Left cardiac atrium (tissue), 4 donors: ENCODE results near the gene DISP1. TPM values are rescaled to one million over a fixed set of nuclear protein-coding genes. Genes with fewer than 3 reads are reported as not detected.

Source experiments
- ATAC-seq, 2 donors: fragments of 200-7000 bp; cut with Tn5 transposase; one replicate each; pipeline ENCODE4 v1.9.1; 2020; ENCODE audit warnings: mild to moderate bottlenecking in 2 of 2, moderate library complexity in 2 of 2
- DNase-seq: peaks from one replicate; pipeline ENCODE4 v3.0.0-alpha.2; 2020
- intact Hi-C, 2 donors: fragments of 100-400 bp; cut with DNase I; formaldehyde crosslinking; loops; one replicate each; pipeline versions ENCODE4 v1.14.1 to v1.15.1; 2022 to 2023
- long read RNA-seq: library from polyadenylated mRNA; unstranded; transcript quantifications from one replicate; pipeline ENCODE4 v2.0.0, GENCODE V29; 2021
- total RNA-seq, 2 donors: library from RNA; stranded (reverse); fragmentation: NEBNext Ultra II Directional; extraction: Animal tissue kit (Norgen Biotek cat#: 25700); gene quantifications; one replicate each; pipeline ENCODE4 v1.2.1, GENCODE V29; 2021
- donor health status: DM: no; HTN: yes; CAD: no.
- donor health status: DM: no; HTN: yes; CAD: no; lungs with severe emphysema.
- donor health status: DM: yes; HTN: yes; CAD: no.
- donor health status: Dilated cardiomyopathy.

Gene DISP1
- total RNA-seq = 1 to 10 TPM; 4.2 to 8.0 TPM
- long read RNA-seq, partial matches to known transcripts = 0 of 2 reads
- long read RNA-seq, other reads (novel, unspliced or antisense) = 2 of 2 reads

DNA sequence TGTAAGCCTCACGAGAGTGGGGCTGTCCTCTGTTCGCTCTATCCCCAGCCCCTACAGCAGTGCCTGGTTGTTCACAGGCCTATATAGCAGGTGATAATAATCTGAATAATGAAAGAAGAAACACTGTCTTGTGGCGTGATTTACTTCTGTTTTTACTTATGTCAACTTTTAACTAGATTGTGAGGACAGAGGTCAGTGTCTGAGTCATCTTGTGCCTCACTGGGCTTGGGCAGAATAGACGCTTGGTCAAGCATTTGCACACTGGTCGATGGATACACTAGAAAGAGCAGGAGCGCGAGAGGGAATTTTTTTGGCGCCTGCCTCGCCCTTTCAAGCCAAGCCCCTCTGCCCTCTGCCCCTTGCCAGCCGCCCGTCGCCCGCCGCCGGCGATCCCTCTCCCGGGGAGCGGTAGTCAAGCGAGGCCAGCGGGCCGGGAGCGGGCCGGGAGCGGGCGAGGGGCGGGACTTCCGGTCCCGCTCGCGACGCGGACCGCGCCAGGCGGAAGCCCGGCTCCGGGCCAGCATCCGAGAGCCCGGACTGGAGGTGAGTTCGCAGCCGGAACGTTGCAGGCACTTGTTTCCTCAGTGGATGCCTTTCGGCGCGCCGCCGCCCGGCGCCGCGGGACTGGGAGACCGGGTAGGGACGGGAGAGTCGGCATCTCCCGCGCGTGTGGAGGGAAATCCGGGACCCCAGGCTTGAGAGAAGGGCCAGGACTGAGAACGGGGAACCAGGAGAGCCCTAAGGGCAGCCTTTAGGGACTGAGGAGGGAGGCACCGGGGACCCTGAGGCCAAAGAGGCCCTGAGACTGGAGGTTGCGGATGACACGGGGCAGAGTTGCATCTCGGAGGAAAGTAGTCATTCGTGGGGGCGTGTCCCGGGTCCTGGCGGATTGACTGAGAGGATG, at the start of gene DISP1:
TSS of gene DISP1 (plus strand) at position 504 of the 904 bp plus-strand sequence. CDS start 127,785 bp downstream, outside the sequence.
- DNase-seq (peak; percentile 89), ATAC-seq (peak; percentile 97 to 98)
- intact Hi-C loops = loop anchor here in 1 of 2 donors (5.0 kb wide), 1 partner anchor 268 kb away; no protein-coding TSS in a partner anchor

GRCh38 chr1:222767152-222767571, 47.7 kb upstream of the DISP1 start:
- no peak for ATAC-seq
- intact Hi-C loops = no loop called here
- DNase-seq = no peak

DNA sequence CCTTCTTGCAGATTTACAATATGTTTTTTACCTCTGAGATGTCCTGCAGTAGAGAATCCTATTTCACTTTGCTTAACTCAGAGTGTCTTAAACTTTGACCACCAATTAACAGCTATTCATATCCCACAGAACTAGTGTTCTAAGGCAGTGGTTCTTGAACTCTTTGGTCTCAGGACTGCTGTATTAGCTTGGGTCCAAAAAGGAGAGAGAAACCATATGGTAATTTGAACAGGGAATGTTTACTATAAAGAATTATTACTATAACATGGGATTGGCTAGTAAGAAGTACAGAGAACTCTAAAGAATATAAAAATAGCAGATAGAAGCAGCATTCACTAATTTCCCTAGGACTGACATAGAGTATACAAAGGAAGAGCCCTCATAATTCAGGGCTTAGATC, 46.2 kb upstream of the DISP1 start:
- DNase-seq = no peak
- intact Hi-C loops = no loop called here
- ATAC-seq = no peak

GRCh38 chr1:222769181-222769580, 45.7 kb upstream of the DISP1 start:
- ATAC-seq = no peak
- intact Hi-C loops = no loop called here
- DNase-seq = no peak

DNA sequence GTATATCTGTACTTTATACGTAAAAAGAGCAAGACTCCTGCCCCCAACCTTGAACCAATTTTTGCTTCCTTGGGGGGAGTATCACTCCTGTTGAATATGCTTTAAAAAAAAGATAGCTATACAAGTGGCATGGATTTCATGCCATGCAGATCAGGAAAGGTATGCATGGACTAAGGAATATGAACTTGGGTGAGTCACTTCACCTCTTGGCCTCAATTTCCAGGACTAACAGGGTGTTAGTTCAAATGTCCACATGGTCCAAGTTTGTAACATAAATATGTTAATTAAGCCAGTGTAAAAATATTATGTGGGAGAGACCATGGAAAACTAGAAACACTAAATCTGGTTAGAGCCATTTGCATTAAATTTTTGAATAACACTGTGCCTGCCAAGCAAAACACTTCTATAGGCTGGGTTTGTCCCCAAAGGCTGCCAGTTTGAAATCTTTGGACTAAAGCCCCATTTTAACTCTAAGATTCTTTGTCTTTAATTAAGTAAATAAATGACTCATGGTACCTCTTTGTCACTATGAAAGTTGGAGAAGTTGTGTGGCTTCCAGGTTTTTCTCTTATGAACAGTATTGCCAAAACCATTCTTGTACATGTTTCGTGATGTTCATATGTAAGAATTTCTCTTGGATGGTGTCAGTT, 44.7 kb upstream of the DISP1 start:
- DNase-seq = no peak
- no peak for ATAC-seq
- intact Hi-C loops = no loop called here

- DNase-seq (no peak), ATAC-seq (peak; percentile 53 to 69)
- intact Hi-C loops = no loop called here
Measured at GRCh38 chr1:222772996-222773379, 41.9 kb upstream of the DISP1 start.

- ATAC-seq (no peak), DNase-seq (no peak)
- intact Hi-C loops = no loop called here
Measured at GRCh38 chr1:222777463-222777862, 37.4 kb upstream of the DISP1 start.

GRCh38 chr1:222777977-222778376, 36.9 kb upstream of the DISP1 start:
- ATAC-seq = no peak
- intact Hi-C loops = no loop called here
- no peak for DNase-seq

GRCh38 chr1:222781251-222781650, 33.6 kb upstream of the DISP1 start:
- DNase-seq = no peak

GRCh38 chr1:222783051-222783450, 31.8 kb upstream of the DISP1 start:
- intact Hi-C loops = no loop called here
- DNase-seq (no peak), ATAC-seq (no peak)

More at GRCh38 chr1:222781251-222781650, 33.6 kb upstream of the DISP1 start:
- intact Hi-C loops = no loop called here
- no peak for ATAC-seq

DNA sequence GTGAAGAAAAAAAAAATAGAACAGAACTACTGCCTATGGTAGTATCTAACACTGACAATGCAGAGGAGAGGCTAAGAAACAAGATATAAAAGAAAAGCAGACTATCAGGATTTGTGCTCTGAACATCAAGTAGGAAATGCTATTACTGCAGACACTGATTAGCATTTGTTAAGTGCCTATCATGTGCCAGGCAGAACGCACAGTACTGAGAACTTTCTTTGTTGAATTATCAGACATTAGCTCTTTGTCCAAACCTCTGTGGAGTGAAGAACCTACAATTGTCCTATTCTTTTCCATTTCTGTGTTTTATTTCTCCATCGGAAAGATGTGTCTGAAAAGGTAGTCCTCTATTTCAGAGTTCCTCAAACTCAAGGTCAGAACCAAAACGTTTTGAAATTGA, 30.5 kb upstream of the DISP1 start:
- intact Hi-C loops = no loop called here
- ATAC-seq = no peak
- no peak for DNase-seq

- ATAC-seq = no peak
- no peak for DNase-seq
- intact Hi-C loops = no loop called here
Measured at GRCh38 chr1:222784916-222785315, 29.9 kb upstream of the DISP1 start.

DNA sequence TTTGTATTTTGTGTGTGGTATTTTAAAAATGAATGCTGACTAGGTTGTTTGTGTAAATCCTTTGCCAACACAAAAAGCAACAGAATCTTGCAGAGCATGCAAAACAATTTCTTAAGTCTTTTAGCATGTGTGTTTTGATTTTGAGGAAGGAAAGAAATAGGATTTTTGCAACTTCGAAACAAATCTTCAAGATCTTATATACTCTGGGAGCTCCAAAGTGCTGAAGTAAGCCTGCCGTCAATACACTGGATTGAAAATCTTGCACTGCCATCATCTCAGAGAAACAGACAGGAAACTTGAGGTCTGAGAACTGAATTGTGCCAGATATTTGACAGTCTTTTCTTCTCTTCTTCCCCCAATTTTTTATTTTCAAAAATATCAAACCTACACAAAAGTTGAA, 29.3 kb upstream of the DISP1 start:
- DNase-seq (no peak), ATAC-seq (peak in 1 of 2 donors; percentile 27)
- intact Hi-C loops = no loop called here

GRCh38 chr1:222786121-222786520, 28.7 kb upstream of the DISP1 start:
- intact Hi-C loops = no loop called here
- DNase-seq = no peak
- no peak for ATAC-seq

DNA sequence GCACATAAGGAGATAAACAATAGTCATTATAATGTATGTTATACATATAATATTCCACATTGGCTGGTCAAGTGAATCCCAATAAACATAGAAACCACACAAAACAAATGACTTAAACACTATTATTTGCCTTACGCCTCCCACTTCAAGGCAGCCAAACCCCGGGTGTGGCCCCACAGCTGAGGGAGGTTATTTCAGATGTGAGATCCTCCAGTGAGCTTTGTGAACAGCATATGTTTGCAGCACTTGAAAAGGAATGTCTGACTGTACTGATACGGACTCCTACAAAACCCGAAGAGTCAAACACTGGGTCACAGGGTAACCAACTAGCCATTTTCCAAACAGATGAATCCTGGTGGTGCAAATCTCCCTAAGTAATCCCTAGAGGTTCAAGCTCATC, 27.1 kb upstream of the DISP1 start:
- intact Hi-C loops = no loop called here
- ATAC-seq = peak in 1 of 2 donors; percentile 21
- no peak for DNase-seq

GRCh38 chr1:222788402-222789156, 26.3 kb upstream of the DISP1 start:
- DNase-seq (no peak), ATAC-seq (no peak)
- intact Hi-C loops = no loop called here

- ATAC-seq (no peak), DNase-seq (no peak)
- intact Hi-C loops = loop anchor here in 1 of 2 donors (5.0 kb wide), 1 partner anchor 332 kb away; no protein-coding TSS in a partner anchor
Measured at GRCh38 chr1:222790115-222790514, 24.7 kb upstream of the DISP1 start.

- ATAC-seq (no peak), DNase-seq (no peak)
- intact Hi-C loops = loop anchor here in 1 of 2 donors (5.0 kb wide), 1 partner anchor 332 kb away; no protein-coding TSS in a partner anchor
Measured at GRCh38 chr1:222790520-222790919, 24.3 kb upstream of the DISP1 start.

DNA sequence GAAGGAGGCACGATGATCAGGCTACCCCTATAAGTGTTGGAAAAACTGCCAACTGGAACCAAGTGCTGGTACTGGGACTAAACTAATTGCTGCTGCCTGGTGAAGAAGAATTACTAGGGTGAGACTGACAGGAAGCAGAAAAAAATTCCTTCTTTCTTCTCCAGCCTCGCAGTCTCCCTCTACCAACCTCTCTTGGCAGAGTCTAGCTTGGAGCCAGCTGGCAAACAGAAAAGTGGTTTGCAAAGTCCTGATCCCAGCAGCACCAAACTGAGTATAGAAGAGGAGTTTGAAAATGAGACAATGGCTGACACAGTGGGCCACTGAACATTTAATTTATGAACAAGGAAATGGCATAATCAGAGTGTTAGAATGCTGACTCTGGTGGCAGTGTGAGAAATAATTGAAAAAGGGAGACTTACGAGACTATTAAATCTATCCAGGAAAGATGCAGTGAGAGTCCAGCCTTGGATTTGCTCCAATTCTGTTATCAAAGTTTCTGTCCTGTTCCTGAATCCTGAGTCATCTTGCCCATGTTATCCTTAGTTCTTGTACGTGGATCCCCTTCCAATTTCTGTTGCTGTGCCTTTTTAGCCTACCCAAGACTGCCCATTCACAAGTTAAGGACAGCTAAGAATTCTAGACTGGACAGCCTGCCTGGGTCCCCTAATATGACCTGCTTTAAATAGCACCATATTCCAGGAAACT, 23.7 kb upstream of the DISP1 start:
- DNase-seq (no peak), ATAC-seq (peak; percentile 27 to 54)
- intact Hi-C loops = loop anchor here in 1 of 2 donors (5.0 kb wide), 1 partner anchor 331 kb away; no protein-coding TSS in a partner anchor
